IPS-18c (cell line): ENCODE measurements around the gene DCST1.

Experiments used
- H3K4me3 ChIP-seq: 2 replicates; pipeline ENCODE4 v1.7.0; 2013; ENCODE audit warnings: low read depth, mild to moderate bottlenecking, low read length, moderate library complexity; ENCODE audit not compliant: insufficient read depth
- H3K9me3 ChIP-seq: one replicate; pipeline ENCODE4 v1.6.1; 2013; ENCODE audit warnings: mild to moderate bottlenecking, low read length, moderate library complexity; ENCODE audit not compliant: control insufficient read depth, insufficient read depth

Gene DCST1

GRCh38 chr1:155083865-155084721, 50.5 kb downstream of the DCST1 start:
- H3K9me3 ChIP-seq = no peaks in the 10 kb centered on the region
- H3K4me3 ChIP-seq = peak overlapping the region; percentile 50

- Histone ChIP-seq H3K9me3 (no peaks in the 10 kb centered on the region), H3K4me3 (peak overlapping the region; percentile 96)
These were observed 51.3 kb downstream of the DCST1 start for GRCh38 chr1:155084722-155085503.

GRCh38 chr1:155085504-155086127, 52.0 kb downstream of the DCST1 start:
- Histone ChIP-seq H3K9me3 (no peaks in the 10 kb centered on the region), H3K4me3 (peak overlapping the region; percentile 96)

- H3K9me3 ChIP-seq = no peaks in the 10 kb centered on the region
- H3K4me3 ChIP-seq = peak overlapping the region; percentile 96; the same call in 1 of the 2 replicates
These were observed 52.6 kb downstream of the DCST1 start for GRCh38 chr1:155086128-155086741.

GRCh38 chr1:155086856-155087535, 53.4 kb downstream of the DCST1 start:
- Histone ChIP-seq H3K9me3 (no peaks in the 10 kb centered on the region), H3K4me3 (no peak overlapping the region)

- Histone ChIP-seq H3K9me3 (no peaks in the 10 kb centered on the region), H3K4me3 (0 out of 2 replicates have a peak overlapping the region, but pooled peaks have one; percentile 1)
These were observed 57.7 kb downstream of the DCST1 start for GRCh38 chr1:155091071-155092051.

GRCh38 chr1:155092131-155092530, 58.5 kb downstream of the DCST1 start:
- H3K4me3 ChIP-seq = no peak overlapping the region

GRCh38 chr1:155092641-155093040, 59.0 kb downstream of the DCST1 start:
- H3K9me3 ChIP-seq = no peaks in the 10 kb centered on the region
- H3K4me3 ChIP-seq = no peak overlapping the region

More at GRCh38 chr1:155092131-155092530, 58.5 kb downstream of the DCST1 start:
- H3K9me3 ChIP-seq = no peaks in the 10 kb centered on the region

- H3K4me3 ChIP-seq = no peak overlapping the region
- H3K9me3 ChIP-seq = no peaks in the 10 kb centered on the region
These were observed 60.4 kb downstream of the DCST1 start for GRCh38 chr1:155093911-155094621.

- Histone ChIP-seq H3K9me3 (no peaks in the 10 kb centered on the region), H3K4me3 (no peak overlapping the region)
These were observed 61.0 kb downstream of the DCST1 start for GRCh38 chr1:155094622-155094948.

GRCh38 chr1:155099331-155099730, 65.7 kb downstream of the DCST1 start:
- no peaks in the 10 kb centered on the region for H3K9me3 ChIP-seq

More at GRCh38 chr1:155099331-155099730, 65.7 kb downstream of the DCST1 start:
- H3K4me3 ChIP-seq = no peak overlapping the region
